Measurements from ENCODE around the gene MAST4. TPM values are rescaled to one million over a fixed set of nuclear protein-coding genes. Genes with fewer than 3 reads are reported as not detected.

The MAST4 gene
- total RNA-seq, 5 donors from 2014 or later (not counting 1 experiment from before 2014, with no cell fraction given): 26.1 to 35.5 (median 32.0) TPM

- POLR2A ChIA-PET: no interaction called here
- no peak overlapping the region for H3K4me3 Mint-ChIP-seq
- DNase-seq (no peak), ATAC-seq (replicated peaks in 1 of 4) (no peak)
- Histone ChIP-seq H3K36me3 (ENCODE audit: control insufficient read depth in 2 of 2, extremely low read depth in 1 of 2, insufficient read depth in 1 of 2, low read length in 1 of 2) (no peaks in the 10 kb centered on the region), H3K4me3 (ENCODE audit: control insufficient read depth in 1 of 2, extremely low read depth in 1 of 2, low read length in 1 of 2) (no peak overlapping the region), H3K27ac (ENCODE audit: low read length) (no peak overlapping the region), H3K4me1 (ENCODE audit: control insufficient read depth in 1 of 2, extremely low read depth in 1 of 2, insufficient read depth in 2 of 2, low read length in 2 of 2) (no peaks in the 10 kb centered on the region), H3K9me3 (no peaks in the 10 kb centered on the region), H3K27me3 (replicated peaks in 1 of 2; ENCODE audit: control insufficient read depth in 2 of 2, extremely low read depth in 1 of 2, insufficient read depth in 2 of 2, low read length in 1 of 2) (no peaks in the 10 kb centered on the region)
- CTCF ChIA-PET: interaction anchor here in 1 of 2 donors (0.6 to 0.7 kb wide), 2 partner anchors 14 to 232 kb away, joined by 3 to 4 read pairs; no protein-coding TSS in a partner anchor
- H3K36me3 Mint-ChIP-seq: no peaks in the 10 kb centered on the region
- no peak overlapping the region for H3K27ac Mint-ChIP-seq
- peaks cover 0 to 4% (median 2%) of the 10 kb centered on the region in 3 donors for H3K4me1 Mint-ChIP-seq
- 0% methylated on average over 1 of the region's 1 CpG for WGBS (ENCODE audit: insufficient coverage)
- H3K9me3 Mint-ChIP-seq: no peaks in the 10 kb centered on the region
- no peaks in the 10 kb centered on the region for H3K27me3 Mint-ChIP-seq
Observed at GRCh38 chr5:66989286-66989685, 393.1 kb downstream of the MAST4 start.

DNA sequence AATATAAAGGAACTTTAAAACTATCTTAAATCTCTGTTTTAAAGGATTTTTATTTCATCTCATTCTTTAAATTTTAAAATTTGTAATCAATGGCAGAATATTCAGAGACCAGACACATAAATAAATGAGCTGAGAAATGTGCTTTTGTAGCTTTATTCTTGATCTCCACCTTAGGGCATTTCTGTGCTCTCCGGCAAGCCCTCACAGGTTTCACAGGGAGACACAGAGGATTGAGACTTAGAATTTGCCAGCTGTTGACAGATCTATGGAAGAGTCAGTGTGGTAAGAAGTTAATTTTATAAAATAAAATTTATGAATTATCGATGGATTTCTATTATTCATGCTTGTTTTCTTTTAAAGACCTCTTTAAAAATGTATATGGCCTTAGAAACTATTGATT, 393.6 kb downstream of the MAST4 start:
- ATAC-seq (replicated peaks in 1 of 4) (no peak), DNase-seq (no peak)
- Mint-ChIP-seq H3K27ac (no peak overlapping the region), H3K4me3 (no peak overlapping the region), H3K27me3 (no peaks in the 10 kb centered on the region), H3K4me1 (peaks cover 0 to 4% (median 2%) of the 10 kb centered on the region in 3 donors), H3K9me3 (no peaks in the 10 kb centered on the region), H3K36me3 (no peaks in the 10 kb centered on the region)
- WGBS (ENCODE audit: insufficient coverage): no CpG with 5 or more reads among the region's 2 CpGs
- H3K4me3 ChIP-seq (ENCODE audit: control insufficient read depth in 1 of 2, extremely low read depth in 1 of 2, low read length in 1 of 2): no peak overlapping the region
- no peaks in the 10 kb centered on the region for H3K9me3 ChIP-seq
- ChIA-PET POLR2A (no interaction called here), CTCF (interaction anchor here in 1 of 2 donors (0.6 kb wide), 2 partner anchors 232 to 793 kb away, joined by 3 to 4 read pairs; no protein-coding TSS in a partner anchor)
- no peaks in the 10 kb centered on the region for H3K4me1 ChIP-seq (ENCODE audit: control insufficient read depth in 1 of 2, extremely low read depth in 1 of 2, insufficient read depth in 2 of 2, low read length in 2 of 2)
- no peak overlapping the region for H3K27ac ChIP-seq (ENCODE audit: low read length)
- no peaks in the 10 kb centered on the region for H3K36me3 ChIP-seq (ENCODE audit: control insufficient read depth in 2 of 2, extremely low read depth in 1 of 2, insufficient read depth in 1 of 2, low read length in 1 of 2)
- no peaks in the 10 kb centered on the region for H3K27me3 ChIP-seq (replicated peaks in 1 of 2; ENCODE audit: control insufficient read depth in 2 of 2, extremely low read depth in 1 of 2, insufficient read depth in 2 of 2, low read length in 1 of 2)

GRCh38 chr5:66991746-66992145, 395.6 kb downstream of the MAST4 start:
- no peaks in the 10 kb centered on the region for H3K36me3 ChIP-seq (ENCODE audit: control insufficient read depth in 2 of 2, extremely low read depth in 1 of 2, insufficient read depth in 1 of 2, low read length in 1 of 2)
- no peaks in the 10 kb centered on the region for H3K4me1 ChIP-seq (ENCODE audit: control insufficient read depth in 1 of 2, extremely low read depth in 1 of 2, insufficient read depth in 2 of 2, low read length in 2 of 2)
- no peaks in the 10 kb centered on the region for H3K9me3 ChIP-seq
- no peaks in the 10 kb centered on the region for H3K27me3 ChIP-seq (replicated peaks in 1 of 2; ENCODE audit: control insufficient read depth in 2 of 2, extremely low read depth in 1 of 2, insufficient read depth in 2 of 2, low read length in 1 of 2)
- H3K4me3 Mint-ChIP-seq: no peak overlapping the region
- peaks cover 0 to 4% (median 2%) of the 10 kb centered on the region in 3 donors for H3K4me1 Mint-ChIP-seq
- ChIA-PET CTCF (interaction anchor here in 1 of 2 donors (1.2 kb wide), 1 partner anchor 10 kb away, joined by 4 read pairs; no protein-coding TSS in a partner anchor), POLR2A (no interaction called here)
- no peak overlapping the region for H3K4me3 ChIP-seq (ENCODE audit: control insufficient read depth in 1 of 2, extremely low read depth in 1 of 2, low read length in 1 of 2)
- no peaks in the 10 kb centered on the region for H3K36me3 Mint-ChIP-seq
- DNase-seq: no peak
- no peak overlapping the region for H3K27ac Mint-ChIP-seq
- H3K27ac ChIP-seq (ENCODE audit: low read length): no peak overlapping the region
- ATAC-seq (replicated peaks in 1 of 4): no peak
- no peaks in the 10 kb centered on the region for H3K9me3 Mint-ChIP-seq
- no peaks in the 10 kb centered on the region for H3K27me3 Mint-ChIP-seq
- WGBS (ENCODE audit: insufficient coverage): no CpG with 5 or more reads among the region's 2 CpGs

- Histone ChIP-seq H3K4me3 (ENCODE audit: control insufficient read depth in 1 of 2, extremely low read depth in 1 of 2, low read length in 1 of 2) (no peak overlapping the region), H3K9me3 (no peaks in the 10 kb centered on the region), H3K4me1 (ENCODE audit: control insufficient read depth in 1 of 2, extremely low read depth in 1 of 2, insufficient read depth in 2 of 2, low read length in 2 of 2) (no peaks in the 10 kb centered on the region), H3K27me3 (replicated peaks in 1 of 2; ENCODE audit: control insufficient read depth in 2 of 2, extremely low read depth in 1 of 2, insufficient read depth in 2 of 2, low read length in 1 of 2) (no peaks in the 10 kb centered on the region), H3K27ac (ENCODE audit: low read length) (no peak overlapping the region), H3K36me3 (ENCODE audit: control insufficient read depth in 2 of 2, extremely low read depth in 1 of 2, insufficient read depth in 1 of 2, low read length in 1 of 2) (no peaks in the 10 kb centered on the region)
- Mint-ChIP-seq H3K27me3 (no peaks in the 10 kb centered on the region), H3K36me3 (no peaks in the 10 kb centered on the region), H3K4me1 (peaks cover 0 to 4% (median 2%) of the 10 kb centered on the region in 3 donors), H3K27ac (no peak overlapping the region), H3K4me3 (no peak overlapping the region), H3K9me3 (no peaks in the 10 kb centered on the region)
- DNase-seq (no peak), ATAC-seq (replicated peaks in 1 of 4) (no peak)
- 95% methylated on average over 3 of the region's 4 CpGs for WGBS (ENCODE audit: insufficient coverage)
- POLR2A ChIA-PET: no interaction called here
- CTCF ChIA-PET: interaction anchor here in 1 of 2 donors (0.8 to 1.2 kb wide), 3 partner anchors 10 to 13 kb away, joined by 3 to 4 read pairs (median 3); no protein-coding TSS in a partner anchor
Observed at GRCh38 chr5:66992547-66992946, 396.4 kb downstream of the MAST4 start.

GRCh38 chr5:66993448-66993847, 397.3 kb downstream of the MAST4 start:
- no peak overlapping the region for H3K4me3 ChIP-seq (ENCODE audit: control insufficient read depth in 1 of 2, extremely low read depth in 1 of 2, low read length in 1 of 2)
- Mint-ChIP-seq H3K27me3 (no peaks in the 10 kb centered on the region), H3K9me3 (no peaks in the 10 kb centered on the region), H3K4me3 (no peak overlapping the region), H3K4me1 (no peaks in the 10 kb centered on the region), H3K36me3 (no peaks in the 10 kb centered on the region), H3K27ac (no peak overlapping the region)
- ChIA-PET POLR2A (no interaction called here), CTCF (interaction anchor here in 1 of 2 donors (0.8 to 1.1 kb wide), 2 partner anchors 12 to 217 kb away, joined by 3 read pairs; no protein-coding TSS in a partner anchor)
- no peaks in the 10 kb centered on the region for H3K27me3 ChIP-seq (replicated peaks in 1 of 2; ENCODE audit: control insufficient read depth in 2 of 2, extremely low read depth in 1 of 2, insufficient read depth in 2 of 2, low read length in 1 of 2)
- no peaks in the 10 kb centered on the region for H3K9me3 ChIP-seq
- no peaks in the 10 kb centered on the region for H3K36me3 ChIP-seq (ENCODE audit: control insufficient read depth in 2 of 2, extremely low read depth in 1 of 2, insufficient read depth in 1 of 2, low read length in 1 of 2)
- H3K4me1 ChIP-seq (ENCODE audit: control insufficient read depth in 1 of 2, extremely low read depth in 1 of 2, insufficient read depth in 2 of 2, low read length in 2 of 2): no peaks in the 10 kb centered on the region
- no peak overlapping the region for H3K27ac ChIP-seq (ENCODE audit: low read length)
- DNase-seq: no peak
- ATAC-seq (replicated peaks in 1 of 4): no peak

DNA sequence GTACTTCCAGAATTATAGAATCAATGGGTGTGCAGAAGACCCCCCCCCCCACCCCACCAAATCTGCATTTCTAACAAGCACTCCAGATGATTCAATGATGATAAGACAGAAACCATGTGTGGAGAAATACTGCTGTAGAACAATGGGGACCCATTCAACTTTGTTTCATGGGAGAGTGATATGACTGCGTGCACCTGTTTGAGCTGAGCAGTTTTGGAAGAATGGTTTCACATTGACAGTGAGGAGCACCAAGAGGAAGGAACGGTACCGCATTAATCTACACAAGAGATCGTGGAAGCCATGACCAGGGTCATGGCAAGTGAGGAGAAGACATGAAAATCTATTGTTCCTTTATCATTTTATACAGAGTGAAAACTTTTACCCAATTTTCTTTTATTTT, 397.7 kb downstream of the MAST4 start:
- 100% methylated on average over 1 of the region's 4 CpGs for WGBS (ENCODE audit: insufficient coverage)
- H3K36me3 ChIP-seq (ENCODE audit: control insufficient read depth in 2 of 2, extremely low read depth in 1 of 2, insufficient read depth in 1 of 2, low read length in 1 of 2): no peaks in the 10 kb centered on the region
- CTCF ChIA-PET: interaction anchor here in 1 of 2 donors (1.1 kb wide), 1 partner anchor 216 kb away, joined by 3 read pairs; no protein-coding TSS in a partner anchor

More for the DNA sequence above, 397.7 kb downstream of the MAST4 start:
- no peaks in the 10 kb centered on the region for H3K9me3 ChIP-seq
- H3K4me3 ChIP-seq (ENCODE audit: control insufficient read depth in 1 of 2, extremely low read depth in 1 of 2, low read length in 1 of 2): no peak overlapping the region
- no peak overlapping the region for H3K27ac ChIP-seq (ENCODE audit: low read length)
- Mint-ChIP-seq H3K9me3 (no peaks in the 10 kb centered on the region), H3K27me3 (no peaks in the 10 kb centered on the region), H3K4me3 (no peak overlapping the region), H3K4me1 (no peaks in the 10 kb centered on the region), H3K36me3 (no peaks in the 10 kb centered on the region), H3K27ac (no peak overlapping the region)
- DNase-seq: no peak
- POLR2A ChIA-PET: no interaction called here
- no peaks in the 10 kb centered on the region for H3K27me3 ChIP-seq (replicated peaks in 1 of 2; ENCODE audit: control insufficient read depth in 2 of 2, extremely low read depth in 1 of 2, insufficient read depth in 2 of 2, low read length in 1 of 2)
- no peaks in the 10 kb centered on the region for H3K4me1 ChIP-seq (ENCODE audit: control insufficient read depth in 1 of 2, extremely low read depth in 1 of 2, insufficient read depth in 2 of 2, low read length in 2 of 2)
- no peak for ATAC-seq (replicated peaks in 1 of 4)
